Measurements from ENCODE around the gene ZNF274.
A peak's percentile ranks its signal among the peaks of the same experiment; 100 is the strongest.
"Not testable (repeated sequence)": the region's sequence is repeated elsewhere in the genome, so short reads cannot be mapped to it uniquely, and the experiment has no call there.

ZNF274 gene

DNA sequence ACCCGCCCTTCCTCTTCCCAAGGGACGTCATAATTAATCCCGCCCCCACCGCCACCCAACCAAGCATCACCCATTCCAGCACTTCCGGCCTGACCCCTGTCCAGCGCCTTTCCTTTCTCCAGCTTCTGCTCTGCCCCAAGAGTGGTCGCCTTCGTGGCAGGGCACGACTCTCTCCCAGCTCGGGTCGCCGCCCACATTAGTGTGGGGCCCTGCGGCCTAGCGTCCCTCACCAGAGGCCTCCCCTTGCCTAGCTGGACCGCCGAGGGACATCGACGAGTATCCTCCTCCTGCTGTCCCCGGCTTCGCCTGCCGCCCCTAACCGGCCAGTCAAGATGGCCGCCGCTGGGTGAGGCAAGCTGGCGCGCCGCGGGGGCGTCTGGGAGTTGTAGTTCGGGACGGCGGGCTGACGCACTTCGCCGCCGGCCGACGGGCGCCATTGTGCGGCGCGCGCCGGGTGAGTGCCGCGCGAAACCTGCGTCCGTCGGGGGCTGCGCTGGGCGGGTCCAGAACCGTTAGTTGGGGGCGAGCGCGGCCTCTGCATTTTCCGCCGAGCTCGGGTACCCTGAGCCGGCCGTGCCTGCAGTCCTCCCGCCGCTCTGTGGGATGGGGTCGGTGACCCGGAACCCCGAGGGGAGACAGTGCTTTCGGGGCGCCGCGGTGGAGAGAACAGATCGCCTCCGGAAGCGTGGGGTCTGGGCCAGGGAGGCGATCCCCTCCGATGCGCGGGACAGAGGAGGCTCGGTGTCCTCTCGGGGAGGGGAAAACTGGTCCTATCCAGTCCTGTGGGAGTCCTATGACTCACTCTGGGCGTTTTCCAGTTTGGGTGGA is at the start of gene ZNF274:
ZNF274 (plus strand) TSS at position 73 of the 828 bp plus-strand sequence. CDS start 905 bp downstream, outside the sequence.
- peak; percentile 42 to 89 for DNase-seq

DNA sequence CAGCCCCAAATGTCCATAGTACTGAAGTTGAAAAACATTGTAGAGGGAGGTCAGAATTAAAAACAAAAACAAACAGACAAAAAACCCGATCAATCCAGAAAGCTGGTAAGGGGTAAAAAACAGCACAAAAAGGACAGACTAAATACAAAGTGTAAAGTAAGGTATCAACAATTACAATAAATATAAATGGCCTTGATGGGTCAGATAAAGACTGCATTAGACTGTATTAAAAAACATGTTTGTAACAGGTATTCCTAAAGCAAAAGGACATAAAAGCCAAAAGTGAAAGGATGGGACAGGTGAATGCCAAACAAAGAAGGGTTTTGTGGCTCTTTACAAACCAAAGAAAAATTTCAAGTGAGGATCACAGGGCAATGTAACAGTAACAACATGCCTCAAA is 48.6 kb upstream of the ZNF274 start:
- DNase-seq: no peak

DNA sequence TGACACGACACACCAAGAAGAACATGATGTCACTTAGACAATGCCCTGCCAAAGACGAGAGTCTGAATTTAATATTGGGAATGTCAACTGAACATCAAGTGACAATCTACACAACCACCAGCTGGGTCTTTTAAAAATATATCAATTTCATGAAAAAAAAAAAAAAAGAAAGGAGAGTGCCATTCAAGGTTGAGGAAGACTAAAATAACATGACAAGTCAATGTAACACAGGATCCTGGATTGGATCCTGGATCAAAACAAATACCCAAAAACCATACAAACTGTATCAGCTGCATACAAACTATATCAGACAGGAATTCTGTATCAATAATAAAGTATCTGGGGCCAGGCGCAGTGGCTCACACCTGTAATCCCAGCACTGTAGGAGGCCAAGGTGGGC is 37.0 kb upstream of the ZNF274 start:
- no peak for DNase-seq

DNA sequence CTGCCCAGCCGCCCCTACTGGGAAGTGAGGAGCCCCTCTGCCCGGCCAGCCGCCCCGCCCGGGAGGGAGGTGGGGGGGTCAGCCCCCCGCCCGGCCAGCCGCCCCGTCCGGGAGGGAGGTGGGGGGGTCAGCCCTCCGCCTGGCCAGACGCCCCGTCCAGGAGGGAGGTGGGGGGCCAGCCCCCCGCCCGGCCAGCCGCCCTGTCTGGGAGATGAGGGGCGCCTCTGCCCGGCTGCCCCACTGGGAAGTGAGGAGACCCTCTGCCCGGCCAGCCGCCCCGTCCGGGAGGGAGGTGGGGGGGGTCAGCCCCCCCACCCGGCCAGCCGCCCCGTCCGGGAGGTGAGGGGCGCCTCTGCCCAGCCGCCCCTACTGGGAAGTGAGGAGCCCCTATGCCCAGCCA is 35.4 kb upstream of the ZNF274 start:
- not testable (repeated sequence) for DNase-seq

DNA sequence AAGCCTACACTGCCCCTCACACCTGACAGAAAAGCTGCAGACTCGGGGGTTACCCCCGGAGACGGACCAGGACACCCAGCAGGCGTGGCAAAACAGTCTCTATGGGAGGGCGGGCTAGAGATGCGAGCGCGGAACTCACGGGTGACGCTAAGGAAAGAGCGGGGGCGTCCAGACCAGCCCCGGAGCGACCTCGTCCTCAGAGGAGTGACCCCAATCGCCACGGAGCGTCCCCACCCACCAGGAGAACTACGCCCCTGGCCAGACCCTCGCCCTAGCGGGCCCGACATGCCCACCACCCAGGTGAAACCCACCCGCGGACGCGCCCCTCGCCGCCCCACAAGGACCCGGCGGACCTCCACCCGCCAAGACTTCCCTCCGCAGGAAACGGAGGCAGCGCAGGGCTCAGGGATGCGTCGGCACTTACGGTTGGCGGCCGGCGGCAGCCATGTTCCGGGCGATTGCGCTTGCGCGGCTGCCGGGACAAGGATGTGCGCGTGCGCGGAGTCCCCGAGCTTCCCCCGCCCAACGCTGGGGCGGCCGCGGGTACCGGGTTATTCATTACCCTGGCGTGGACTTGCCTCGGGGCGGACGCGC is 32.4 kb upstream of the ZNF274 start, which contains the start of gene ZNF329:
ZNF329 (minus strand) TSS at position 462 of the 594 bp plus-strand sequence. CDS start 21,286 bp downstream, outside the sequence.
- DNase-seq: peak; percentile 22 to 84

DNA sequence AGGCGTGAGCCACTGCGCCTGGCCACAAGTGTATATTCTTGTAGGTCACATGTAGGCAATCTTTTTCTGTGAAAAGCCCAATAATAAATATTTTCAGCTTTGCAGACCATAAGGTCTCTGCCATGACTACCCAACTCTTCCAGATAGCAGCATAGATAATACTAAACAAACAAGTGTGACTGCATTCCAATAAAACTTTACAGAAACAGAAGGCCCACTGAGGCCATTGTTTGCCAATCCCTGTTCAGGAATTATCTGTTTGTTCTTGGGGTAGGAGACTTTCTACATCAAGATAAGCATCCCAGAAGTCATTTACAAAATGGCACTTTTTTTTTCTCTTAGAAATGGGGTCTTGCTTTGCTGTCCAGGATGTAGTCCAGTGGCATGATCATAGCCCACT is 29.5 kb upstream of the ZNF274 start:
- DNase-seq: no peak

DNA sequence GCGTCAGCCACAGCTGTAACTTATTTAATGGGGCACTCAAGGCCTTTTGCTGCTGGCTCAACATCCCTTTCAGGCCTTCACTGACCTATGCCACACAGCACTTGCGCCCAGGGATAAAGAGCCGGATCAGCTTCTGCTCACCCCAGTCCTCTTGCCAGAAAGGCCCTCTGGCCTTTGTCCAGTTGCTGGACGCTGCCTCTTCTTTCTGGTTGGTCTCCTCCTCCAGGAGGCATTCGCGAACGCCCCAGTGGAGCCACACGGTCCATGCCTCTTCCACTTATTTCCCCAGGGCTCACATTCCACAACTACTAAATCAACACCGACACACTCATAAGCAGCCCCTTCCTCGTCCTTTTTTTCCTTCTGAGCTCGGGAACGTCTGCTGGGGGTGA is 28.6 kb upstream of the ZNF274 start:
- no peak for DNase-seq

DNA sequence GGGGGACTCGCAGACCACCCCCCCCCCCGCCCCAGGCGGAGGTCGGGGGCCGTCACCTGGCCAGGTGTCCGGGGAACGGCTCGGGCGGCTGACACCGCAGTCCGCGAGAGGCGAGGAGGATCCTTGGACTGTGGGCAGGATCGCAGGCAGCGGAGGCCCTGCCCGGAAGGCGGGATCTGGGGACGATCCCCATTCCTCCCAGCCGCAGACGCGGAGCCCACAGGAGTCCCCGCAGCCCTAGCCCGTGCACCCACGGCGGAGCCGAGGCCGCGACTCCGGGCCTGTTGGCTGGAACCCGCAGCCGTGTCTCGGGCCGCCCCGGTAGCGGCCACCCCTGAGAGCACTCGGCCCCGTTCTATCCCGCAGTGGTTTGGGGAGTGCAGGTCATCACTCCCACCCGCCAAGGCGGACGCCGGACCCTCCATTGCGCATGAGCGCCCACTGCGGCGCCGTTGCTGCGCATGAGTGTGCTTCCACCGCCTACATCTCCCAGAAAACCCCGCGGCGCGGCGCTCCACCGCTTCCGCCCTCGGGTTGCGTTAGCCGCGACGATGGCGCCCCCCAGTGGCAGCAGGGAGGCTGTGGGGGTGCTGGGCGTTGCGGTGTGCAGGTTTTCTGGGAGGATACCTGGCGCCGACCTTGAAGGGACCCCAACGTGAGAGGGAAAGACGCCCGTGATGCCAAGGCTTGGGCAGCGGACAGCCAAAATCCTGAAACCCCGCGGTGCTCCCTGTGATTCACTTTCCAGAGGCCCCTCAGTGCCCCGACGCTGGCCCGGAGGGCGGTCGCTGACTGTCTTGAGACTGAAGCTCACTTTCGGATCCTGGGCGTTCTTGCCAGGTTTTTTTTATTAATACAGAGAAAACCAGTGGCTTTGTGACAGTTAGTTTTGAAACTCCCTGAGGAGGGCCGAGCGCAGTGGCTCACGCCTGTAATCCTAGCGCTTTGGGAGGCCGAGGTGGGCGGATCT is 27.9 kb upstream of the ZNF274 start:
- peak; percentile 83 to 95 for DNase-seq

DNA sequence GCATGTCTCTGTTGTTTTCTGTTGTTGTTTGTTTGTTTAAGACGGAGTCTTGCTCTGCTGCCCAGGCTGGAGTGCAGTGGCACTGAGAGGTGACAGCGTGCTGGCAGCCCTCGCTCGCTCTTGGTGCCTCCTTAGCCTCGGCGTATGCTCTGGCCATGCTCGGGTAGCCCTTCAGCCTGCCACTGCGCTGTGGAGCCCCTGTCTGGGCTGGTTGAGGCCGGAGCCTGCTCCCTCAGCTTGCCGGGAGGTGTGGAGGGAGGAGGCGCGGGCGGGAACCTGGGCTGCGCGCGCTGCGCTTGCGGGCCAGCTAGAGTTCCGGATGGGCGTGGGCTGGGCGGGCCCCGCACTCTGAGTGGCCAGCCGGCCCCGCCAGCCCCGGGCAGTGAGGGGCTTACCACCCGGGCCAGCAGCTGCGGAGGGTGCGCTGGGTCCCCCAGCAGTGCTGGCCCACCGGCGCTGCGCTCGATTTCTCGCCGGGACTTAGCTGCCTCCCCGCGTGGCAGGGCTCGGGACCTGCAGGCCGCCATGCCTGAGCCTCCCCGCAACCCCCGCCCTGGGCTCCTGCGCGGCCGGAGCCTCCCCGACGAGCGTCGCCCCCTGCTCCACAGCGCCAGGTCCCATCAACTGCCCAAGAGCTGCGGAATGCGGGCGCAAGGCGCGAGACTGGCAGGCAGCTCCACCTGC is 25.7 kb upstream of the ZNF274 start:
- DNase-seq: no peak

DNA sequence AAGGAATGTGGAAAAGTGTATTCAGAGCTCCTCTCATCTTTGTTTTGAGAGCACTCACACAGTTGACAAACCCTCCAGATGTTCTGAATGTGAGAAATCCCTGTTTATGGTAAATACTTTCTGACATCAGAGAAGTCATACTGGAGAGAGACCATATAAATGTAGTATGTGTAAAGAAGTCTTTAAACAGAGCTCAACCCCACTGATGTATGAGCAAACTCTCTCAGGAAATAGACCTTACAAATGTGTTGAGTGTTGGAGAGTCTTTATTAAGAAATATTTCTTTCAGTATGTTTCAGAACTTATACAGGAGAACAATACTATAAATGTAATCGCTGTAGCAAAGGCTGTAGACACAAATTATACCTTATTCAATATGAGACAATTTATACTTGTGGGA is 16.6 kb upstream of the ZNF274 start:
- no peak for DNase-seq

DNA sequence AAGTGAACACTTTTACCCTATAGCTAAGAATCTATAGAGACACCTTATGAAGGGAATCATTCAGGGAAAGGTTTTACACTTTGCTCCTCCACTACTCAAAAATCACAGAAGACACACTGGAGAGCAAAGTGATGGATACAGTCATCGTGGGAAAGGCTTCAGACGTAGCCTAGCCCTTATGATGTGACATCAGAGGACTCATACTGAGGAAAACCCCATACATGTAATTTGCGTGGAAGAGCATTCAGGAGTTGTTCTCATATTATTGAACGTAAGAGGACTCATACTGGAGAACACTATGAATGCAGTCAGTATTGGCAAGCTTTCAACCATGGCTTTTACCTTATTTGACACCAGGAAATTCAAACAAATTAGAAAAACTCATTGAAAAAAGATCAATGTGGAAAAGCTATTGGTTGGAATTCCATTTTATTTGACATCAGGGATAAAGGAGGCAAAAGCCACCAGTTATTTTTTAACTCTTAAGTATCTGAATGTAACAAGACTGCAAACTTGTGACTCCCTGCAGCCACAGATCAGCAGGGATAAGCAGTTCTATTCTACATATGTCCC is 16.1 kb upstream of the ZNF274 start:
- DNase-seq: no peak

DNA sequence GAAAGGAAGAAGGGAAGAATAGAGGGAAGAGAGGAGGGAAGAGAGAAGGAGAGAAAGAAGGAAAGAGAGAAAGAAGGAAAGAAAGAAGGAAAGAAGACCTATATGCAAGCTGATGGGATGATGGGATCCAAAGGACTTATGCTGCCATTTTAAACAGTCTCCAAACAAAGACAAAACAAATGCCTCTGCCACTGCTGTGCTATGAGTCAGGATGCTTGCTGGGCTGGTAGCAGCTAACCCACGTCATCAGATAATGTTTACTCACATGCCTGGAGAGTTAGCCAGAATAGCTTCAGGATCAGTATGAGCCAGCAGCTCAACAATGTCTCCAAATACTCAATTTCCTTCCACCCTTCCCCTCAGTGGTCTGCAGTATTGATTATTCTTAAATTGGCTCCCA is 12.0 kb upstream of the ZNF274 start:
- no peak for DNase-seq

DNA sequence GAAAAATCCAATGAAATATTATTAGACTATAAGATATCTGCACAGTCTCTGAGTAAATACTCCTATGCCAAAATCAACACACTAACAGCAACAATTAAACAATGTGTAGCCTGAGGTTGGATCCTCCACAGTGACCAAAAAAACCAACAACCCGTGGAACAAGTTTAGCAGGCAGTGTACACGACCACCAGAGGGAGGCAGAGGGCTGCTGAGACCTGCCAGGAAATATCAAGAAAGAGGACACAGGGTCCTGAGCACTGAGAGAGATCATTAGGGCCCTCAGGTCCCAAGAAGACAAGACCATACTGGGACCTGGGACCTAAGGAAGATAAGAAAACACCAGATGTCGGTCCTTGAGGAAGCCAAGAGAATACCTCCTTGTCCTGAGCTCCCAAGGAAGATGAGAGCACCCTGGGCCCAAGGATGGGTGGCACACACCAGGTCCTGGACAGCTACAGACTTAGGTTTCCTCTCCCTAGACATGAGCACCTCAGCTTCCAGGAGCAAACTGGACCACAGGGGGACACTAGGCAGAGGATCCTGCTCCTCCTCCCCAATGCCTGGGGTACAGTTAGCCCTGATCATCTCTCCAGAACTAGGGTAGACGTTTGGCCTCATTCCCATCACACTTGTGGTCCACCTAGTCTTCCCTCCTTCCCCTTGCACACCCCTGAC is 822 bp upstream of the ZNF274 start:
- peak in 1 of 2 experiments; percentile 50 for DNase-seq

DNA sequence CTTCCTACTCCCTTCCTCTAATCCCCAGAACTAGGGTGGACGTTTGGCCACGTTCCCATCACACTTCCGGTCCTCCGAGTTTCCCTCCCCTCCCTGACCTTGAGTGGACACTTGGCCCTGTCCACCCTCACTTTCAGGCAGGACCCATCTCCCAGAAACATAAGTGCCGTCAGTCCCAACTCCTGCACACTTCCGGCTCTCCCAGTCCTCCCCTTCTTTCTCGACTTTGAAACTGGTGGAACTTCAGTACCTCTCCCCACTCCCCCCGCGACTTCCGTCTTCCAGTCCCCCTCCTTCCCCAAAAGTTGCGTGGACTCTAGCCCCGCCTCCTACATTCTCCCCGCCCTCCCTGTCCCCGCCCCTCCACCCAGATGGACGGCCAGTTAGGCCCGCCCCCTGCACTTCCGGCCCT is 278 bp upstream of the ZNF274 start:
- peak in 1 of 2 experiments; percentile 46 for DNase-seq

DNA sequence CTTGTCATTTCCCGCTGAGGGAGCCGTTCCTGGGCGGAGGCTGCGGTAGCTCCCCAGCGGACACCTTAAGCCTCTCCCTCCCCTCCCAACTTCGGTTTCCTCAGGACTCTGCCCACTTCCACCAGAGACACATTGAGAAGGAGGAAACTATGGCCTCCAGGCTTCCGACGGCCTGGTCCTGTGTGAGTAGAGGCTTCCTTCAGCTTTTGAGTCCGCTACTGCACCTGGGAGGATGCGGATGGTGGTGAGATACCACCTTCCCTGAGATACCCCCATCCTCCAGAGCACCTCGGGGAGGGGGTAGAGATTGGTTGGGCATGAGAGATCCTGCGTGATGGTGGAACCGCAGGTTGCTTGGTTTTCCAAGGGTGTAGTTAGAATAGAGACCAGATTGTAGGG is 955 bp downstream of the ZNF274 start:
- DNase-seq: no peak

DNA sequence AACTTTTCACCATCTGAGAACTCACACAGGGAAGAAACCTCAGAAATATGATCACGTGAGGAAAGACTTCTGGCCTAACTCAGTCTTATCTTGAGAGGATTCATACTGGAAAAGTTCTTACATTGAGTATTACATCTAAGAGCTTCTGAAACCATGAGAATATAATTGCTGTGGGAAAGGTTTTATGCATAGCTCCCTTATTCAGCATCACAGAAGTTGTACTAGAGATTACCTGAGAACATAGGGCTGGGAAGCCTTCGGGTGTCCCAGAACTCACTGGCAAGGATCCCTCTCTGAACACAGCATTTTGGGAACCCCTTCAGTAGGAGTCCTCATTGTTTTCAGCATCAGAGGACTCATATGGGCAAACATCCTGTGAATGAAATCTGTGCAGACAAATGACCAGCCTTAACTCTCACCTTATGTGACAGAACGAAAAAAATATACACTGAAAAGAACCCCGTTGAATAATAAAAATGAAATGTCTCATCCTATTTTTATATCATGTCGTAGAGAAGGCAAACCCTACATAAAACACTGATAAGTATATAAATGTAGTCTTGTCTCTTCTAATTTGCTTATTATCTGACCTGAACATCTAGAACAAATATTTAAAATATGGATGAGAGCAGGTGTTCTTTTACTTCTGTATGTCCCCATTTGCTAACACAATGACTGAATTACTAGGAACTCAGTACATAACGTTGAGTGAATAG is 14.2 kb downstream of the ZNF274 start:
- no peak for DNase-seq

DNA sequence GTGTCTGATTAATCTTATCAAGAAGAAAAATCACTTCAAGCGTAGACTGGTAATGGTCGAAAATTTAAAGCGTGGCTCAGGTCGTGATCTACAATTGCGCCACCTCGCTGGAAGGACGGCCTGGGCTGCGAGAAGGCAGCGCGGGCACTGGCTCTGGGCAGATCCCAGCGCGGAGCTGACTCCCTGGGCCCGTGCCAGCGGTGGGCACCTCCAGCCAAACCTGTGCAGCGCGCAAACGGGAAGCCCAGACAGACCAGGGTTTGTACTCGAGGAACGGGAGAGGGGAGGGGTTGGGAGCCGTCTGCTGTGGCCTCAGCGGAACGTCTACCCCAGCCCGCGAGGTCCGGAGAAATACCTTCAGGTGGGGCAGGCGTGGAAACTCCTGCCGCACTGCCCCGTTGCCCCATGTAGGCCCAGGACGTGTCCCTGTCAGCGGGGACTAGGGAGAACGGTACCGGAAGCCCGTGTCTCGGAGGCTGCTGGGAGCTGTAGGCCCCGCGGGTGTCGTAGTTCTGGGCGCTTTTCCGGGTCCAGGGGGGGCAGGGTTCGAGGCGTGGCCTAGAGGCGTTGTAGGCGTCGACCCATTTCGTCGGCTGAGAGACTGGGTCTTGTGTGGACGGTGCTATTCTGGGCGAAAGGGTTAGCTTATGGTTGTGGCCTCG is 21.1 kb downstream of the ZNF274 start:
- DNase-seq: no peak

DNA sequence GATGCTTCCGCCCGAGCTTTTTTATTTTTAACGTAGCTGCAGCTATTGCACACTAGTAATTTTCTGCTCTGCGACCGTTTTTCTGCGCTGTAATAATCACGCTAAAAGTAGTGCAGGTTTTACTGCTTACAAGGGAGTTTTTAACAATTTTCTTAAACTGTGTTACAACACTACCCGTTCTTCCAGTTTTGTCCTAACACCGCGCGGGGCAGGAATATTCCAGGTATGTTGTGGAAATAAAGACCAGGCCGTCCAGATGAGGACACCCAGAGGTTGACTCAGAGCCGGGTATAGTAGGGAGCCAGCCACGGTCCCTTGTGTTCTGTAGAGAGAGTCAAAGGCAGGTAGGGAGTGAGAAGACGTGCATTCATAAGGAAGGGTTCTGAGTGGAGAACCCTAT is 21.7 kb downstream of the ZNF274 start:
- no peak for DNase-seq

DNA sequence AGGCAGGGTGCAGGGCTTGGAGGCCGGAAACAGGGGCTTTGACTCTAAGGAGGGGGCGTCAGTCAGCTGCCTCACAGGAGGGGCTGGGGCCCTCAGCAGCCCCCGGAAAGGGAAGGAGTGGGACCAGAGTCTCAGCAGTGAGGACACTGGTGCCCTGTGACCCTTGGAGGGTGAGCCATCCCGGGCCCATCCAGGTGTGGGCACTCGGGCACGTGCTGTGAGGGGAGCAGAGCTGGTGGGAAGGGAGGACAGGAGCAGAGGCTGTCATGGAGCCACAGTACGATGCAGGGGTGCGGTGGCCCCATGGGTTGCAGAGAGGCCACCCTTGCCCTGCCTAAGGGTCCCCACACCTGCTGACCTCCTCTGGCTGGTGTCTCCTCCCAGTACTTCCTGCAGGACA is 26.7 kb downstream of the ZNF274 start:
- no peak for DNase-seq

DNA sequence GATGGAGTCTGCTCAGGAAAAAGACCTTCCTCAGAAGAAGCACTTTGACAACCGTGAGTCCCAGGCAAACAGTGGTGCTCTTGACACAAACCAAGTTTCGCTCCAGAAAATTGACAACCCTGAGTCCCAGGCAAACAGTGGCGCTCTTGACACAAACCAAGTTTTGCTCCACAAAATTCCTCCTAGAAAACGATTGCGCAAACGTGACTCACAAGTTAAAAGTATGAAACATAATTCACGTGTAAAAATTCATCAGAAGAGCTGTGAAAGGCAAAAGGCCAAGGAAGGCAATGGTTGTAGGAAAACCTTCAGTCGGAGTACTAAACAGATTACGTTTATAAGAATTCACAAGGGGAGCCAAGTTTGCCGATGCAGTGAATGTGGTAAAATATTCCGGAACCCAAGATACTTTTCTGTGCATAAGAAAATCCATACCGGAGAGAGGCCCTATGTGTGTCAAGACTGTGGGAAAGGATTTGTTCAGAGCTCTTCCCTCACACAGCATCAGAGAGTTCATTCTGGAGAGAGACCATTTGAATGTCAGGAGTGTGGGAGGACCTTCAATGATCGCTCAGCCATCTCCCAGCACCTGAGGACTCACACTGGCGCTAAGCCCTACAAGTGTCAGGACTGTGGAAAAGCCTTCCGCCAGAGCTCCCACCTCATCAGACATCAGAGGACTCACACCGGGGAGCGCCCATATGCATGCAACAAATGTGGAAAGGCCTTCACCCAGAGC is 29.6 kb downstream of the ZNF274 start:
- no peak for DNase-seq
